ENCODE measurements around the gene ASH1L. TPM values are rescaled to one million over a fixed set of nuclear protein-coding genes. Genes with fewer than 3 reads are reported as not detected.

The ASH1L gene
- total and polyA plus RNA-seq, 9 of the 15 experiments (the other 6 are each of a cell fraction or from before 2014, with no cell fraction given): 2.0 to 23.3 (median 14.6) TPM

- TF ChIP-seq PHB2 (IDR thresholded peaks at IDR 0.05; ENCODE audit: low read depth) (no peak), RAD51 (IDR thresholded peaks at IDR 0.05; ENCODE audit: borderline replicate concordance, low read depth) (no peak), NEUROD1 (IDR thresholded peaks at IDR 0.05; ENCODE audit: borderline replicate concordance, low read depth, low read length, partially characterized antibody) (peak; percentile 68), ZNF586 (CRISPR knock-in tag; conservative IDR thresholded peaks at IDR 0.05) (no peak), YY1 (IDR thresholded peaks at IDR 0.05; ENCODE audit: borderline replicate concordance in 1 of 3, control insufficient read depth in 1 of 3, extremely low read depth in 1 of 3, insufficient read depth in 3 of 3, insufficient read length in 1 of 3, insufficient replicate concordance in 2 of 3, low read depth in 1 of 3, low read length in 2 of 3) (peak in 2 of 3 experiments; percentile 80 to 89), KAT8 (IDR thresholded peaks at IDR 0.05; ENCODE audit: low read depth) (no peak), RBM34 (IDR thresholded peaks at IDR 0.05; ENCODE audit: borderline replicate concordance, insufficient read depth, low read length) (no peak), NFXL1 (CRISPR knock-in tag; IDR thresholded peaks at IDR 0.05) (no peak), IRF2 (CRISPR knock-in tag; IDR thresholded peaks at IDR 0.05) (no peak), ADNP (tag; IDR thresholded peaks at IDR 0.05) (no peak), GABPB1 (CRISPR knock-in tag; IDR thresholded peaks at IDR 0.05) (peak; percentile 70), NR0B1 (IDR thresholded peaks at IDR 0.05; ENCODE audit: partially characterized antibody) (no peak), ZNF75A (CRISPR knock-in tag; IDR thresholded peaks at IDR 0.05) (no peak), MED1 (CRISPR knock-in tag; IDR thresholded peaks at IDR 0.05; ENCODE audit: borderline replicate concordance) (no peak), ZNF316 (IDR thresholded peaks at IDR 0.05) (no peak), MAFK (IDR thresholded peaks at IDR 0.05; ENCODE audit: low read length) (0 out of 2 replicates have a peak, but pooled peaks have one; percentile 15), SIRT6 (IDR thresholded peaks at IDR 0.05; ENCODE audit: low read depth, low read length) (no peak), MYBL2 (IDR thresholded peaks at IDR 0.05; ENCODE audit: low read depth) (no peak), MYBL2 (CRISPR knock-in tag; IDR thresholded peaks at IDR 0.05; ENCODE audit: borderline replicate concordance) (no peak), KAT2B (IDR thresholded peaks at IDR 0.05; ENCODE audit: low read depth, low read length) (no peak), MBD2 (IDR thresholded peaks at IDR 0.05; ENCODE audit: borderline replicate concordance, low read depth) (peak; percentile 96; the same call in 1 of the 2 replicates), ZNF408 (CRISPR knock-in tag; IDR thresholded peaks at IDR 0.05; ENCODE audit: low read depth) (no peak), TEAD1 (CRISPR knock-in tag; IDR thresholded peaks at IDR 0.05) (peak in 1 of 2 experiments; percentile 68; a peak in 2 of 4 replicates), ZNF217 (CRISPR knock-in tag; IDR thresholded peaks at IDR 0.05) (no peak), SAFB2 (IDR thresholded peaks at IDR 0.05; ENCODE audit: borderline replicate concordance, low read depth, low read length, severe bottlenecking) (no peak), SETDB1 (IDR thresholded peaks at IDR 0.05; ENCODE audit: low read length) (peak; percentile 42), SNRNP70 (optimal IDR thresholded peaks at IDR 0.05; ENCODE audit: low read depth, low read length) (no peak)
- TF ChIP-seq, protein P1, sequence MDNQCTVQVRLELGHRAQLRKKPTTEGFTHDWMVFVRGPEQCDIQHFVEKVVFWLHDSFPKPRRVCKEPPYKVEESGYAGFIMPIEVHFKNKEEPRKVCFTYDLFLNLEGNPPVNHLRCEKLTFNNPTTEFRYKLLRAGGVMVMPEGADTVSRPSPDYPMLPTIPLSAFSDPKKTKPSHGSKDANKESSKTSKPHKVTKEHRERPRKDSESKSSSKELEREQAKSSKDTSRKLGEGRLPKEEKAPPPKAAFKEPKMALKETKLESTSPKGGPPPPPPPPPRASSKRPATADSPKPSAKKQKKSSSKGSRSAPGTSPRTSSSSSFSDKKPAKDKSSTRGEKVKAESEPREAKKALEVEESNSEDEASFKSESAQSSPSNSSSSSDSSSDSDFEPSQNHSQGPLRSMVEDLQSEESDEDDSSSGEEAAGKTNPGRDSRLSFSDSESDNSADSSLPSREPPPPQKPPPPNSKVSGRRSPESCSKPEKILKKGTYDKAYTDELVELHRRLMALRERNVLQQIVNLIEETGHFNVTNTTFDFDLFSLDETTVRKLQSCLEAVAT (IDR thresholded peaks at IDR 0.05): peak; percentile 65 to 79; a peak in 3 of 4 replicates
Measured at GRCh38 chr1:155562581-155563376, at the start of gene ASH1L (continued).
